ENCODE data around the gene OR52I1. TPM values are rescaled to one million over a fixed set of nuclear protein-coding genes. Genes with fewer than 3 reads are reported as not detected.

OR52I1 gene
- total RNA-seq, 2 experiments from 2014 or later = not detected

GRCh38 chr11:4577761-4578160, 16.1 kb upstream of the OR52I1 start:
- H3K4me3 Mint-ChIP-seq = no peak overlapping the region

GRCh38 chr11:4578624-4579023, 15.2 kb upstream of the OR52I1 start:
- no peak for TF ChIP-seq CTCF (IDR thresholded peaks at IDR 0.05)
- intact Hi-C loops (cut with micrococcal nuclease) = no loop called here
- POLR2A ChIA-PET = no interaction called here
- Mint-ChIP-seq H3K4me1 (ENCODE audit: low read depth) (peaks cover 4% of the 10 kb centered on the region), H3K9me3 (no peaks in the 10 kb centered on the region), H3K27me3 (peaks cover 23% of the 10 kb centered on the region), H3K36me3 (ENCODE audit: low read depth) (no peaks in the 10 kb centered on the region), H3K27ac (no peak overlapping the region), H3K4me3 (no peak overlapping the region)
- ATAC-seq = no peak
- no peak for DNase-seq
- CTCF ChIA-PET = no interaction called here

More at GRCh38 chr11:4577761-4578160, 16.1 kb upstream of the OR52I1 start:
- H3K9me3 Mint-ChIP-seq = no peaks in the 10 kb centered on the region
- TF ChIP-seq CTCF (IDR thresholded peaks at IDR 0.05) = no peak
- H3K36me3 Mint-ChIP-seq (ENCODE audit: low read depth) = no peaks in the 10 kb centered on the region
- ATAC-seq = no peak
- POLR2A ChIA-PET = no interaction called here
- no peak for DNase-seq
- intact Hi-C loops (cut with micrococcal nuclease) = no loop called here
- no peak overlapping the region for H3K27ac Mint-ChIP-seq
- H3K4me1 Mint-ChIP-seq (ENCODE audit: low read depth) = peaks cover 4% of the 10 kb centered on the region
- peaks cover 18% of the 10 kb centered on the region for H3K27me3 Mint-ChIP-seq
- CTCF ChIA-PET = no interaction called here

- Mint-ChIP-seq H3K4me1 (ENCODE audit: low read depth) (peaks cover 4% of the 10 kb centered on the region), H3K9me3 (no peaks in the 10 kb centered on the region), H3K27me3 (peaks cover 30% of the 10 kb centered on the region), H3K36me3 (ENCODE audit: low read depth) (no peaks in the 10 kb centered on the region), H3K27ac (no peak overlapping the region), H3K4me3 (no peak overlapping the region)
- ChIA-PET POLR2A (no interaction called here), CTCF (no interaction called here)
- ATAC-seq = no peak
- no peak for DNase-seq
- TF ChIP-seq CTCF (IDR thresholded peaks at IDR 0.05) = no peak
- intact Hi-C loops (cut with micrococcal nuclease) = no loop called here
These were observed 13.7 kb upstream of the OR52I1 start for GRCh38 chr11:4580124-4580523.

GRCh38 chr11:4581443-4581842, 12.4 kb upstream of the OR52I1 start, which contains the start of gene OR52I2:
Gene OR52I2 (plus strand): TSS chr11:4581743.
- no peak for DNase-seq
- H3K27ac Mint-ChIP-seq = no peak within 1 kb of the TSS
- no peak for TF ChIP-seq CTCF (IDR thresholded peaks at IDR 0.05)
- H3K4me3 Mint-ChIP-seq = no peak within 1 kb of the TSS
- ChIA-PET CTCF (no interaction called here), POLR2A (no interaction called here)
- no peaks in the 10 kb centered on the region for H3K4me1 Mint-ChIP-seq (ENCODE audit: low read depth)
- no peak for ATAC-seq
- H3K9me3 Mint-ChIP-seq = no peaks in the 10 kb centered on the region
- peaks cover 33% of the 10 kb centered on the region for H3K27me3 Mint-ChIP-seq
- no peaks in the 10 kb centered on the region for H3K36me3 Mint-ChIP-seq (ENCODE audit: low read depth)
- intact Hi-C loops (cut with micrococcal nuclease) = no loop called here

GRCh38 chr11:4589017-4589416, 4.8 kb upstream of the OR52I1 start:
- no peak for ATAC-seq
- POLR2A ChIA-PET = no interaction called here
- H3K27me3 Mint-ChIP-seq = peaks cover 12% of the 10 kb centered on the region

More at GRCh38 chr11:4589017-4589416, 4.8 kb upstream of the OR52I1 start:
- Mint-ChIP-seq H3K4me1 (ENCODE audit: low read depth) (no peaks in the 10 kb centered on the region), H3K9me3 (no peaks in the 10 kb centered on the region), H3K4me3 (no peak overlapping the region), H3K27ac (no peak overlapping the region), H3K36me3 (ENCODE audit: low read depth) (no peaks in the 10 kb centered on the region)
- no peak for TF ChIP-seq CTCF (IDR thresholded peaks at IDR 0.05)
- intact Hi-C loops (cut with micrococcal nuclease) = no loop called here
- CTCF ChIA-PET = no interaction called here
- DNase-seq = no peak

Data from activated CD8-positive, alpha-beta T cell treated with anti-CD3 and anti-CD28 coated beads for 36 hours (primary cell).